GM12801 (cell line): ENCODE measurements around the gene RPS16.

Experiments used
- TF ChIP-seq, protein P1 (sequence below): IDR thresholded peaks from one replicate; pipeline ENCODE4 v1.5.1; 2011; ENCODE audit warnings: control low read depth; ENCODE audit not compliant: insufficient read length; ENCODE audit errors: extremely low read depth

RPS16 gene

DNA sequence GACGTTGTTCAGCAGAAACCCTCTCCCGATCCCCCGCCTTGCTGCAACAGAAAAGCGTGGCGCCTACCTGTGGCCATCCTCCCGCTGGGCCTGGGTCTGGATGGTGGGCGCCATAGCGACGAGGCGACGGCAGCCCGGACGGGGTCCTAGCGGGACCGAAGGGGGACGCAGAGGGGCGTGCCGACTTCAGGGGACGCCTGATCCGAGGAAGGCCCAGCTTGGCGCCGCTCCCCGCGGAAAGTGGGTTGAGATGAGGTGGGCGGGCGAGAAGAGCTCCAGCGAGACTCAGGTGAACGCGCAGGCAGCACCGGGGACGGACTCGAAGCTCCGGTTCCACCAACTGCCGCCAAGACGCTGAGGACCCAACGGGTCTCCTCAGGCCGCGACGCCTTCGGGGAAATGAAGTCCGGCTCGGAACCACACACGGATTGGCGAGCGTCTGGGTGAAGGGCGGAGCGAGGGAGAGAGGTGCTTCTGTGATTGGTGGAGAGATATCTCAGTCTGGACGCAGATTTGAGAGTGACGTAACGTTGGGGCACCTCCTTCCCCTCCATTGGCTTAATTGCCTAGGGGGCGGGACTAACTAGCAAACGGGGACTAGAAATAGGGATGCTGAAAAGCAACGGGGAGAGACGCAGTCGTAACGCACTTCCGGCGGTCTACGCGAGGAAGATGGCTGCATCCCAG is 44.9 kb downstream of the RPS16 start, which contains the start of the genes MED29 and PAF1:
MED29 (plus strand) TSS at position 628 of the 687 bp plus-strand sequence; CDS start at position 673, 45 bp downstream.
PAF1 (minus strand) TSS at position 356 of the 687 bp plus-strand sequence; CDS start at position 114, 242 bp downstream.
- TF ChIP-seq, protein P1, sequence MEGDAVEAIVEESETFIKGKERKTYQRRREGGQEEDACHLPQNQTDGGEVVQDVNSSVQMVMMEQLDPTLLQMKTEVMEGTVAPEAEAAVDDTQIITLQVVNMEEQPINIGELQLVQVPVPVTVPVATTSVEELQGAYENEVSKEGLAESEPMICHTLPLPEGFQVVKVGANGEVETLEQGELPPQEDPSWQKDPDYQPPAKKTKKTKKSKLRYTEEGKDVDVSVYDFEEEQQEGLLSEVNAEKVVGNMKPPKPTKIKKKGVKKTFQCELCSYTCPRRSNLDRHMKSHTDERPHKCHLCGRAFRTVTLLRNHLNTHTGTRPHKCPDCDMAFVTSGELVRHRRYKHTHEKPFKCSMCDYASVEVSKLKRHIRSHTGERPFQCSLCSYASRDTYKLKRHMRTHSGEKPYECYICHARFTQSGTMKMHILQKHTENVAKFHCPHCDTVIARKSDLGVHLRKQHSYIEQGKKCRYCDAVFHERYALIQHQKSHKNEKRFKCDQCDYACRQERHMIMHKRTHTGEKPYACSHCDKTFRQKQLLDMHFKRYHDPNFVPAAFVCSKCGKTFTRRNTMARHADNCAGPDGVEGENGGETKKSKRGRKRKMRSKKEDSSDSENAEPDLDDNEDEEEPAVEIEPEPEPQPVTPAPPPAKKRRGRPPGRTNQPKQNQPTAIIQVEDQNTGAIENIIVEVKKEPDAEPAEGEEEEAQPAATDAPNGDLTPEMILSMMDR: no peak

DNA sequence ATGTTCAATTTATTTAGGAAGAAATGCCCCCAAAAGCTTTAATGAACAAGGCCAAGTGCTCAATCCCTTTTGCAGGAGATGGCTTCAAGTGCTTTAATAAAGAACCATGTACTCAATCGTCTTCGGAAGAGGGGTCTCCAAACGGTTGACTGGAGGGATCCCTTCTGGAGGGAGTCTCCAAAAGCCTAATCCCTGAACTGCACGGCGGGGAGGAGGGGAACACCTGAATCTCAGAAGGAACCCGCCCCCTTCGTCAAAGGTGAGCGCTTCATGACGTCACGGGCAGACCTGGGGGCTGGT is 45.3 kb downstream of the RPS16 start:
- TF ChIP-seq, protein P1: no peak

- TF ChIP-seq, protein P1: no peak
These were observed 45.9 kb downstream of the RPS16 start for GRCh38 chr19:39389631-39390414.

GRCh38 chr19:39388657-39389056 is 47.1 kb downstream of the RPS16 start:
- TF ChIP-seq, protein P1: no peak

GRCh38 chr19:39386557-39386956 is 49.2 kb downstream of the RPS16 start:
- TF ChIP-seq, protein P1: no peak

- TF ChIP-seq, protein P1: no peak
These were observed 49.9 kb downstream of the RPS16 start for GRCh38 chr19:39385629-39386411.
